Small intestine (tissue), 4 donors: ENCODE data around the gene CRYBG2. TPM values are rescaled to one million over a fixed set of nuclear protein-coding genes. Genes with fewer than 3 reads are reported as not detected.

Experiments used
- polyA plus RNA-seq, 4 donors: library from polyadenylated mRNA; stranded (reverse) in 3 of 4; unstranded in 1 of 4; fragments of 200-250 nt in 3 of 4; fragments of 120-200 nt in 1 of 4; gene quantifications; one replicate each; pipeline versions ENCODE4 v1.2.1 to v1.2.3, GENCODE V29; 2013
- donor health status: healthy with polysubstance abuse.
- donor health status: Bipolar disorder and iron deficiency.
- donor health status: healthy.

CRYBG2 gene
- polyA plus RNA-seq, 4 donors, result 2.4 to 267 (median 63.7) TPM

Other genes with a start within 250 kb of the CRYBG2 start
- gene PDIK1L, start 242.3 kb downstream of the CRYBG2 start, polyA plus RNA-seq, result 10 to 100 TPM in 1 of 4 donors, 1 to 10 TPM in 3; 3.2 to 13.9 (median 5.3) TPM
- 1 to 10 TPM in 1 of 4 donors, under 1 TPM in 2, not detected in 1; 0.32 to 3.1 (median 0.54) TPM for gene FAM110D, start 195.1 kb downstream of the CRYBG2 start, polyA plus RNA-seq
- gene C1orf232, start 185.2 kb downstream of the CRYBG2 start, polyA plus RNA-seq, result not detected
- gene ZNF593, start 184.2 kb downstream of the CRYBG2 start, polyA plus RNA-seq, result 100 to 1,000 TPM in 2 of 4 donors, 10 to 100 TPM in 2; 27.7 to 152 (median 94.7) TPM
- gene ZNF593OS, start 182.3 kb downstream of the CRYBG2 start, polyA plus RNA-seq, result under 1 TPM in 2 of 4 donors, not detected in 2; 0.16 to 0.50 TPM
- gene CNKSR1, start 176.6 kb downstream of the CRYBG2 start, polyA plus RNA-seq, result 10 to 100 TPM; 16.1 to 85.0 (median 47.9) TPM
- gene CATSPER4, start 163.5 kb downstream of the CRYBG2 start, polyA plus RNA-seq, result under 1 TPM in 1 of 4 donors, not detected in 3; 0.09 TPM
- 10 to 100 TPM in 1 of 4 donors, 1 to 10 TPM in 3; 2.7 to 11.0 (median 5.6) TPM for gene CEP85, start 119.9 kb downstream of the CRYBG2 start, polyA plus RNA-seq
- gene SH3BGRL3, start 74.0 kb downstream of the CRYBG2 start, polyA plus RNA-seq, result 100 to 1,000 TPM in 3 of 4 donors, 10 to 100 TPM in 1; 90.9 to 238 (median 178) TPM
- 10 to 100 TPM in 2 of 4 donors, 1 to 10 TPM in 2; 1.1 to 35.5 (median 11.4) TPM for gene UBXN11, start 47.5 kb downstream of the CRYBG2 start, polyA plus RNA-seq
- gene CD52, start 36.2 kb downstream of the CRYBG2 start, polyA plus RNA-seq, result 100 to 1,000 TPM in 1 of 4 donors, 10 to 100 TPM in 3; 23.1 to 116 (median 36.8) TPM
- under 1 TPM in 2 of 4 donors, not detected in 2; 0.07 to 0.13 TPM for gene ZNF683, start 18.6 kb upstream of the CRYBG2 start, polyA plus RNA-seq
- gene LIN28A, start 56.7 kb upstream of the CRYBG2 start, polyA plus RNA-seq, result under 1 TPM in 1 of 4 donors, not detected in 3; 0.03 TPM
- gene DHDDS, start 78.2 kb upstream of the CRYBG2 start, polyA plus RNA-seq, result 10 to 100 TPM; 21.2 to 32.9 (median 30.8) TPM
- 100 to 1,000 TPM; 231 to 855 (median 506) TPM for gene HMGN2, start 118.3 kb upstream of the CRYBG2 start, polyA plus RNA-seq
- 100 to 1,000 TPM in 3 of 4 donors, 10 to 100 TPM in 1; 60.9 to 223 (median 139) TPM for gene RPS6KA1, start 175.6 kb upstream of the CRYBG2 start, polyA plus RNA-seq